ENCODE data around the gene ATRN.

The ATRN gene

DNA sequence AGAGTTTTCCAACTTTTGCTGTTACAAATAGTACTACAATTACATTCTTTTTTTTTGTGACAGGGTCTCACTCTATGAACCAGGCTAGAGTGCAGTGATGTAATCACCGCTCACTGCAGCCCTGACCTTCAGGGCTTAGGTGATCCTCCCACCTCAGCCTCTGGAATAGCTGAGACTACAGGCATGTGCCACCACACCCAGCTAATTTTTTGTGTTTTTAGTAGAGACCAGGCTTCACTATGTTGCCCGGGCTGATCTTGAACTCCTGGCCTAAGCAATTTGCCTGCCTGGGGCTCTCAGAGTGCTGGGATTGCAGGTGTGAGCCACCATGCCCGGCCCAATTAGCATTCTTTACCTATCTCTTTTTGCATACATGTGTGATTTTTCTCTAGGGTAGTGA is 12.5 kb downstream of the ATRN start:
- Histone ChIP-seq H3K9ac (ENCODE audit: low read depth, low read length, poor library complexity, severe bottlenecking) (no peak overlapping the region), H4K20me1 (ENCODE audit: insufficient read depth, low read length, poor library complexity, severe bottlenecking) (peaks cover 4% of the 10 kb centered on the region), H3K36me3 (ENCODE audit: insufficient read depth, low read length) (no peaks in the 10 kb centered on the region), H3K79me2 (ENCODE audit: insufficient read depth, low read length) (peaks cover 21% of the 10 kb centered on the region), H3K4me1 (ENCODE audit: insufficient read depth, low read length, poor library complexity, severe bottlenecking) (peaks cover 10% of the 10 kb centered on the region), H3K9me2 (replicated peaks; ENCODE audit: low read depth, low read length) (no peaks in the 10 kb centered on the region), H3K27me3 (ENCODE audit: insufficient read depth, low read length, poor library complexity, severe bottlenecking) (no peaks in the 10 kb centered on the region), H2AFZ (ENCODE audit: low read length) (no peak overlapping the region), H3K9me3 (ENCODE audit: insufficient read depth, low read depth, low read length) (peaks cover 13% of the 10 kb centered on the region; the same call in 1 of the 2 replicates), H3K4me2 (ENCODE audit: low read depth, low read length, poor library complexity, severe bottlenecking) (no peak overlapping the region), H3F3A (ENCODE audit: low read depth) (no peaks in the 10 kb centered on the region), H3K4me3 (ENCODE audit: low read length, poor library complexity, severe bottlenecking) (no peak overlapping the region)
- no peak for TF ChIP-seq EZH2phosphoT487 (IDR thresholded peaks at IDR 0.05; ENCODE audit: borderline replicate concordance)
- TF ChIP-seq, protein P1, sequence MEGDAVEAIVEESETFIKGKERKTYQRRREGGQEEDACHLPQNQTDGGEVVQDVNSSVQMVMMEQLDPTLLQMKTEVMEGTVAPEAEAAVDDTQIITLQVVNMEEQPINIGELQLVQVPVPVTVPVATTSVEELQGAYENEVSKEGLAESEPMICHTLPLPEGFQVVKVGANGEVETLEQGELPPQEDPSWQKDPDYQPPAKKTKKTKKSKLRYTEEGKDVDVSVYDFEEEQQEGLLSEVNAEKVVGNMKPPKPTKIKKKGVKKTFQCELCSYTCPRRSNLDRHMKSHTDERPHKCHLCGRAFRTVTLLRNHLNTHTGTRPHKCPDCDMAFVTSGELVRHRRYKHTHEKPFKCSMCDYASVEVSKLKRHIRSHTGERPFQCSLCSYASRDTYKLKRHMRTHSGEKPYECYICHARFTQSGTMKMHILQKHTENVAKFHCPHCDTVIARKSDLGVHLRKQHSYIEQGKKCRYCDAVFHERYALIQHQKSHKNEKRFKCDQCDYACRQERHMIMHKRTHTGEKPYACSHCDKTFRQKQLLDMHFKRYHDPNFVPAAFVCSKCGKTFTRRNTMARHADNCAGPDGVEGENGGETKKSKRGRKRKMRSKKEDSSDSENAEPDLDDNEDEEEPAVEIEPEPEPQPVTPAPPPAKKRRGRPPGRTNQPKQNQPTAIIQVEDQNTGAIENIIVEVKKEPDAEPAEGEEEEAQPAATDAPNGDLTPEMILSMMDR (conservative IDR thresholded peaks at IDR 0.05; ENCODE audit: low read length): no peak

DNA sequence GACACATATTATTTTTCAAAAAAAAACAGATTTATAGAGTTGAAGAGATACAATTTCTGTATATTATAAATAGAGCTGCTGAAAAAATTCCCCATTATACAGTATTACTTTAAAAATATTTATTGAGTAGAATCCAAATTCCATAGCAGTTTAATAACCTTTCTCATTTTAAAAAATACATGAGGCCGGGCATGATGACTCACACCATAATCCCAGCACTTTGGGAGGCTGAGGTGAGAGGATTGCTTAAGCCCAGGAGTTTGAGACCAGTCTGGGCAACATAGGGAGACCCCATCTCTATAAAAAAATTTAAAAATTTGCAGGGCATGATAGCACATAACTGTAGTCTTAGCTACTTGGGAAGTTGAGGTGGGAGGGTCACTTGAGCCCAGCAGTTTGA is 13.0 kb downstream of the ATRN start:
- H3K4me2 ChIP-seq (ENCODE audit: low read depth, low read length, poor library complexity, severe bottlenecking): no peak overlapping the region
- H3K79me2 ChIP-seq (ENCODE audit: insufficient read depth, low read length): peaks cover 21% of the 10 kb centered on the region
- H4K20me1 ChIP-seq (ENCODE audit: insufficient read depth, low read length, poor library complexity, severe bottlenecking): peaks cover 4% of the 10 kb centered on the region
- H3K4me1 ChIP-seq (ENCODE audit: insufficient read depth, low read length, poor library complexity, severe bottlenecking): peaks cover 10% of the 10 kb centered on the region
- no peak overlapping the region for H3K4me3 ChIP-seq (ENCODE audit: low read length, poor library complexity, severe bottlenecking)
- H2AFZ ChIP-seq (ENCODE audit: low read length): no peak overlapping the region
- no peaks in the 10 kb centered on the region for H3K36me3 ChIP-seq (ENCODE audit: insufficient read depth, low read length)
- TF ChIP-seq, protein P1 (conservative IDR thresholded peaks at IDR 0.05; ENCODE audit: low read length): no peak
- no peak for TF ChIP-seq EZH2phosphoT487 (IDR thresholded peaks at IDR 0.05; ENCODE audit: borderline replicate concordance)
- H3K9me3 ChIP-seq (ENCODE audit: insufficient read depth, low read depth, low read length): peaks cover 13% of the 10 kb centered on the region; the same call in 1 of the 2 replicates
- H3K9ac ChIP-seq (ENCODE audit: low read depth, low read length, poor library complexity, severe bottlenecking): no peak overlapping the region
- H3K27me3 ChIP-seq (ENCODE audit: insufficient read depth, low read length, poor library complexity, severe bottlenecking): no peaks in the 10 kb centered on the region
- H3F3A ChIP-seq (ENCODE audit: low read depth): no peaks in the 10 kb centered on the region
- H3K9me2 ChIP-seq (replicated peaks; ENCODE audit: low read depth, low read length): no peaks in the 10 kb centered on the region

DNA sequence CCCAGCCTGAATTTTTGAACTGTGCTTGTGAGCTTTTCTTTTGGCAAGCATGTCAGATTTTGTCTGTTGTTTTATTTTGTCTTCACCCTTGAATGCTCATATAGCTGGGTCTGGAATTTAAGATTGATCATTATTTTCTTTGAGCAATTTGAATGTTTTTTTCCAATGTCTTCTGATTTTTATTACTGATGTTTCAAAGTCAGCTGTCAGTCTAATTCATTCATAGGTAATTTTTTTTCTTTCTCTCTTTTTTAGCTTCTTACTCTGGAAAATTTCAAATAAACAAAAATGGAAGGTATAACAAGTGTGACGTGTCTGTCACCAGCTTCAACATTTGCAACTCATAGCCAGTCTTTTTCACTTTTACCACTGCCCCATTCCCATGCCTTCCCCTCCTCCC is 15.1 kb downstream of the ATRN start:
- no peak overlapping the region for H3K4me3 ChIP-seq (ENCODE audit: low read length, poor library complexity, severe bottlenecking)
- no peaks in the 10 kb centered on the region for H3K9me2 ChIP-seq (replicated peaks; ENCODE audit: low read depth, low read length)
- TF ChIP-seq, protein P1 (conservative IDR thresholded peaks at IDR 0.05; ENCODE audit: low read length): no peak
- no peak for TF ChIP-seq EZH2phosphoT487 (IDR thresholded peaks at IDR 0.05; ENCODE audit: borderline replicate concordance)
- peaks cover 5% of the 10 kb centered on the region for H3K4me1 ChIP-seq (ENCODE audit: insufficient read depth, low read length, poor library complexity, severe bottlenecking)
- no peaks in the 10 kb centered on the region for H3F3A ChIP-seq (ENCODE audit: low read depth)
- peaks cover 12% of the 10 kb centered on the region; the same call in 1 of the 2 replicates for H3K36me3 ChIP-seq (ENCODE audit: insufficient read depth, low read length)
- peaks cover 4% of the 10 kb centered on the region for H4K20me1 ChIP-seq (ENCODE audit: insufficient read depth, low read length, poor library complexity, severe bottlenecking)
- peaks cover 21% of the 10 kb centered on the region for H3K79me2 ChIP-seq (ENCODE audit: insufficient read depth, low read length)
- no peak overlapping the region for H2AFZ ChIP-seq (ENCODE audit: low read length)
- H3K4me2 ChIP-seq (ENCODE audit: low read depth, low read length, poor library complexity, severe bottlenecking): no peak overlapping the region
- peaks cover 13% of the 10 kb centered on the region; the same call in 1 of the 2 replicates for H3K9me3 ChIP-seq (ENCODE audit: insufficient read depth, low read depth, low read length)
- no peak overlapping the region for H3K9ac ChIP-seq (ENCODE audit: low read depth, low read length, poor library complexity, severe bottlenecking)
- H3K27me3 ChIP-seq (ENCODE audit: insufficient read depth, low read length, poor library complexity, severe bottlenecking): no peaks in the 10 kb centered on the region

Data from Loucy (cell line).